Activated CD4-positive, alpha-beta memory T cell treated with anti-CD3 and anti-CD28 coated beads for 36 hours (primary cell): ENCODE results near the gene FAM117B. TPM values are rescaled to one million over a fixed set of nuclear protein-coding genes. Genes with fewer than 3 reads are reported as not detected.

Source experiments
- CTCF ChIA-PET: fragments of 350-600 bp; sonication (Branson Sonifier 250); formaldehyde crosslinking; loops from one replicate; lab custom pipeline; 2021; ENCODE audit warnings: antibody characterized with exemption, inconsistent platforms; lab: Charles Lee
- POLR2A ChIA-PET: fragments of 350-600 bp; sonication (Branson Sonifier 250); formaldehyde crosslinking; loops from one replicate; lab custom pipeline; 2021; ENCODE audit warnings: antibody characterized with exemption; lab: Charles Lee
- DNase-seq: peaks from one replicate; pipeline ENCODE4 v3.0.0-alpha.2; 2020
- H3K27ac Mint-ChIP-seq: one replicate; pipeline ENCODE4 v1.8.0; 2021; ENCODE audit warnings: mixed read lengths
- H3K27me3 Mint-ChIP-seq: one replicate; pipeline ENCODE4 v1.8.0; 2021; ENCODE audit warnings: mixed read lengths
- H3K36me3 Mint-ChIP-seq: one replicate; pipeline ENCODE4 v1.8.0; 2021; ENCODE audit warnings: mixed read lengths
- H3K4me1 Mint-ChIP-seq: one replicate; pipeline ENCODE4 v1.8.0; 2021; ENCODE audit warnings: low read depth, mixed read lengths
- H3K4me3 Mint-ChIP-seq: one replicate; pipeline ENCODE4 v1.8.0; 2021; ENCODE audit warnings: mild to moderate bottlenecking, mixed read lengths
- H3K9me3 Mint-ChIP-seq: one replicate; pipeline ENCODE4 v1.8.0; 2021; ENCODE audit warnings: mixed read lengths
- intact Hi-C: fragments of 100-400 bp; cut with micrococcal nuclease; formaldehyde crosslinking; loops from one replicate; pipeline ENCODE4 v1.15.1; 2023
- total RNA-seq, 2 experiments: library from RNA; stranded (reverse); gene quantifications; one replicate each; pipeline ENCODE4 v1.2.3, GENCODE V29; 2021

Gene FAM117B
- total RNA-seq, 2 experiments from 2014 or later, result 5.8 to 5.9 TPM

- no peak overlapping the region for H3K4me3 Mint-ChIP-seq
- CTCF ChIA-PET, result no interaction called here
- no peak overlapping the region for H3K27ac Mint-ChIP-seq
These were observed 47.0 kb downstream of the FAM117B start for GRCh38 chr2:202681688-202682205.

GRCh38 chr2:202682274-202682673 lies 47.5 kb downstream of the FAM117B start:
- ChIA-PET POLR2A (no interaction called here), CTCF (no interaction called here)
- H3K36me3 Mint-ChIP-seq, result peaks cover 12% of the 10 kb centered on the region
- peaks cover 25% of the 10 kb centered on the region for H3K9me3 Mint-ChIP-seq
- no peak overlapping the region for H3K4me3 Mint-ChIP-seq
- DNase-seq, result no peak
- intact Hi-C loops, result no loop called here
- no peak overlapping the region for H3K27ac Mint-ChIP-seq
- H3K27me3 Mint-ChIP-seq, result no peaks in the 10 kb centered on the region
- peaks cover 16% of the 10 kb centered on the region for H3K4me1 Mint-ChIP-seq

More at GRCh38 chr2:202681688-202682205, 47.0 kb downstream of the FAM117B start:
- Mint-ChIP-seq H3K4me1 (peaks cover 14% of the 10 kb centered on the region), H3K9me3 (peaks cover 25% of the 10 kb centered on the region), H3K27me3 (no peaks in the 10 kb centered on the region), H3K36me3 (peaks cover 12% of the 10 kb centered on the region)
- DNase-seq, result no peak
- POLR2A ChIA-PET, result no interaction called here
- intact Hi-C loops, result no loop called here

- intact Hi-C loops, result no loop called here
These were observed 52.5 kb downstream of the FAM117B start for GRCh38 chr2:202687276-202687675.

DNA sequence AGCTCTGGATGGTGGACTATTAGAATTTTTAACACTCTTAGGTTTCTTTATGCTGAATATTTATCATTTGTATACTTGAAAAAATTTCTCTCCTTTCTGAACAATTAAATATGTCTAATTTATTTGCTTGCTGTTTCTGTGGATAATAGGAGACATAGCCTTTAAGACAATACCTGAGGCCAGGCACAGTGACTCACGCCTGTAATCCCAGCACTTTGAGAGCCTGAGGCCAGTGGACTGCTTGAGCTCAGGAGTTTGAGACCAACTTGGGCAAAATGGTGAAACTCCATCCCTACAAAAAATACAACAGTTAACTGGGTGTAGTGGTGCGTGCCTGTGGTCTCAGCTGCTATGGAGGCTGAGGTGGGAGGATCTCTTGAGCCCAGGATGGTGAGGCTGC lies 54.7 kb downstream of the FAM117B start:
- Mint-ChIP-seq H3K27ac (no peak overlapping the region), H3K36me3 (no peaks in the 10 kb centered on the region), H3K27me3 (no peaks in the 10 kb centered on the region), H3K4me1 (peaks cover 29% of the 10 kb centered on the region), H3K4me3 (no peak overlapping the region), H3K9me3 (no peaks in the 10 kb centered on the region)
- intact Hi-C loops, result no loop called here
- ChIA-PET POLR2A (no interaction called here), CTCF (no interaction called here)
- no peak for DNase-seq

More at GRCh38 chr2:202687276-202687675, 52.5 kb downstream of the FAM117B start:
- Mint-ChIP-seq H3K9me3 (peaks cover under 1% of the 10 kb centered on the region), H3K27me3 (no peaks in the 10 kb centered on the region), H3K4me3 (no peak overlapping the region), H3K4me1 (peaks cover 25% of the 10 kb centered on the region), H3K36me3 (no peaks in the 10 kb centered on the region), H3K27ac (no peak overlapping the region)
- CTCF ChIA-PET, result no interaction called here
- DNase-seq, result no peak
- POLR2A ChIA-PET, result no interaction called here

- Mint-ChIP-seq H3K9me3 (no peaks in the 10 kb centered on the region), H3K4me3 (no peak overlapping the region), H3K4me1 (peaks cover 33% of the 10 kb centered on the region), H3K36me3 (no peaks in the 10 kb centered on the region), H3K27me3 (no peaks in the 10 kb centered on the region), H3K27ac (no peak overlapping the region)
- ChIA-PET CTCF (no interaction called here), POLR2A (no interaction called here)
- intact Hi-C loops, result no loop called here
- DNase-seq, result no peak
These were observed 55.1 kb downstream of the FAM117B start for GRCh38 chr2:202689898-202690297.

DNA sequence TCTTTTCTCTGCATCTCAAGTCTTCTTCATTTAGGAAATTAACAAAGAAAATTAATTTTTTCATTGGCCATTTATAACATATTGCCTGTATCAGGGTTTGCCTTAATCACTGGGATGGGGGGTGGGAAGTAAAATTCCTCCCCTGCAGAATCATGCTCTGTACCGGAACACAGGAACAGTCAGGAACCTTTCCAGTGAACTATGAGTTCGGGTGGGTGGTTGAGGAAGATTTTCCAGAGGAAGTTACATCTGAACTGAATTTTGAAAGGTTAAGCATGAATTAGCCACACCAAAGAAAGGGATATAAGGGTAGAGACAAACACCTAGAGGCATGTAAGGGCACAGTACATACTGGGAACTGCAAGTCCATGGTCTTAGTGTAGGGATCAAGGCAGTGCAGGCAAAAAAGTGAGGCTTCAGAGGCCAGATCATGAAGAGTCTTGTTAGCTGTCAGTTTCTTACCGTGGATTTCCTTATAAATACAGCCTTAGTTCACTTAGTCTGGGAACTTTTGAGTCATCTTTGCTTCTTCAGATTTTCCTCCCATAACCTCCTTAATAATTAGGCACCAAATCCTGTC lies 55.6 kb downstream of the FAM117B start:
- CTCF ChIA-PET, result no interaction called here
- Mint-ChIP-seq H3K27me3 (no peaks in the 10 kb centered on the region), H3K27ac (peak overlapping the region; percentile 59), H3K4me1 (peaks cover 35% of the 10 kb centered on the region), H3K9me3 (no peaks in the 10 kb centered on the region), H3K4me3 (no peak overlapping the region), H3K36me3 (no peaks in the 10 kb centered on the region)
- POLR2A ChIA-PET, result no interaction called here
- intact Hi-C loops, result no loop called here
- DNase-seq, result no peak

- intact Hi-C loops, result no loop called here
- no peak overlapping the region for H3K27ac Mint-ChIP-seq
- no peaks in the 10 kb centered on the region for H3K27me3 Mint-ChIP-seq
- ChIA-PET POLR2A (no interaction called here), CTCF (no interaction called here)
- peaks cover 7% of the 10 kb centered on the region for H3K36me3 Mint-ChIP-seq
- no peaks in the 10 kb centered on the region for H3K9me3 Mint-ChIP-seq
- H3K4me3 Mint-ChIP-seq, result no peak overlapping the region
- DNase-seq, result no peak
- peaks cover 32% of the 10 kb centered on the region for H3K4me1 Mint-ChIP-seq
These were observed 58.7 kb downstream of the FAM117B start for GRCh38 chr2:202693503-202693902.

DNA sequence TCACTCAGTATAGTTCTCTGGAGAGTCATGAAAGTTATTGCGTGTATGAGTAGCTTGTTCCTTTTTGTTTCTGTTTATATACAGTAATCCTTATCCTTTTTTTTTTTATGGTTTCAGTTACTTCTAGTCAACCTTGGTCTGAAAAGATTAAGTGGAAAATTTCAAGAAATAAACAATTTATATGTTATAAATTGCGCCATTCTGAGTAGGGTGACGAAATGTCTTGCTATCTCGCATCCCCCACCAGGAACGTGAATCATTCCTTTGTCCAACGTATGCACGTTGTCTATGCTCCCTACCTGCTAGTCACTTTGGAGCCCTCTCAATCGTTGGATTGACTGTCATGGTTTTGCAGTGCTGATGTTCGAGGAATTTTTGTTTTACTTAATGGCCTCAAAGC lies 60.4 kb downstream of the FAM117B start:
- H3K36me3 Mint-ChIP-seq, result peaks cover 7% of the 10 kb centered on the region
- CTCF ChIA-PET, result no interaction called here
- H3K27ac Mint-ChIP-seq, result no peak overlapping the region
- no peaks in the 10 kb centered on the region for H3K27me3 Mint-ChIP-seq
- peaks cover 33% of the 10 kb centered on the region for H3K4me1 Mint-ChIP-seq
- POLR2A ChIA-PET, result no interaction called here
- intact Hi-C loops, result no loop called here
- DNase-seq, result no peak
- no peaks in the 10 kb centered on the region for H3K9me3 Mint-ChIP-seq
- H3K4me3 Mint-ChIP-seq, result no peak overlapping the region

DNA sequence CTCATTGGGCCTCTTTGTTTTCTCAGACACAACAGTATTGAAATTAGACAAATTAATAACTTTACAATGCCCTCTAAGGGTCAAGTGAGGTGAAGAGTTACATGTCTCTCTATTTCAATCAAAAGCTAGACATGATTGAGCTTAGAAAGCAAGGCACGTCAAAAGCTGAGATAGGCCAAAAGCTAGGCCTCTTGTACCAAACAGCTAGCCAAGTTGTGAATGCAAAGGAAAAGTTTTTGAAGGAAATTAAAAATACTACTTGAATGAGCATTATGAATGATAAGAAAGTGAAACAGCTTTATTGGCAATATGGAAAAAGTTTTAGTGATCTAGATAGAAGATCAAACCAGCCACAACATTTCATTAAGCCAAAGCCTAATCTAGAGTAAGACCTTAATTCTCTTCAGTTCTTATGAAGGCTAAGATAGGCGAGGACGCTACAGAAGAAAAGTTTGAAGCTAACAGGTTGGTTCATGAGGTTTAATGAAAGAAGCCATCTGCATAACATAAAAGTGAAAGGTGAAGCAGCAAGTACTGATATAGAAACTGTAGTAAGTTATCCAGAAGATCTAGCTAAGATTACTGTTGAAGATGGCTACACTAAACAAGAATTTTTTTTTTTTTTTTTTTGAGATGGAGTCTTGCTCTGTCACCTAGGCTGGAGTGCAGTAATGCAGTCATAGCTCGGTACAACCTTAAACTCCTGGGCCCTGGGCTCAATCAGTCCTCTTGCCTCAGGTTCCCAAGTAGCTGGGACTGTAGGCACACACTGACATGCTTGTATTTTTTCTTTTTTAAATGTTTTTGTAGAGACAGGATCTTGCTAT lies 65.5 kb downstream of the FAM117B start:
- H3K4me3 Mint-ChIP-seq, result peak overlapping the region; percentile 45
- intact Hi-C loops, result loop anchor here (1.0 to 5.0 kb wide), 3 partner anchors 33 to 113 kb away; no protein-coding TSS in a partner anchor
- peak; percentile 36 for DNase-seq
- H3K27ac Mint-ChIP-seq, result peak overlapping the region; percentile 80
- ChIA-PET POLR2A (interaction anchor here (0.6 to 1.5 kb wide), 4 partner anchors 62 to 443 kb away, joined by 3 to 10 read pairs (median 5); partner anchors contain the start of gene FAM117B), CTCF (interaction anchor here (0.6 to 1.2 kb wide), 7 partner anchors 11 to 172 kb away, joined by 3 to 4 read pairs (median 3); partner anchors contain the start of gene FAM117B)
- H3K27me3 Mint-ChIP-seq, result no peaks in the 10 kb centered on the region
- peaks cover 12% of the 10 kb centered on the region for H3K36me3 Mint-ChIP-seq
- H3K9me3 Mint-ChIP-seq, result no peaks in the 10 kb centered on the region
- peaks cover 48% of the 10 kb centered on the region for H3K4me1 Mint-ChIP-seq

GRCh38 chr2:202703091-202703490 lies 68.3 kb downstream of the FAM117B start:
- H3K4me1 Mint-ChIP-seq, result peaks cover 60% of the 10 kb centered on the region
- peaks cover 2% of the 10 kb centered on the region for H3K9me3 Mint-ChIP-seq
- intact Hi-C loops, result loop anchor here (5.0 kb wide), 2 partner anchors 36 to 116 kb away; no protein-coding TSS in a partner anchor
- H3K27ac Mint-ChIP-seq, result peak overlapping the region; percentile 0
- DNase-seq, result no peak
- H3K36me3 Mint-ChIP-seq, result peaks cover 4% of the 10 kb centered on the region
- no peaks in the 10 kb centered on the region for H3K27me3 Mint-ChIP-seq
- POLR2A ChIA-PET, result no interaction called here
- no peak overlapping the region for H3K4me3 Mint-ChIP-seq
- CTCF ChIA-PET, result no interaction called here

DNA sequence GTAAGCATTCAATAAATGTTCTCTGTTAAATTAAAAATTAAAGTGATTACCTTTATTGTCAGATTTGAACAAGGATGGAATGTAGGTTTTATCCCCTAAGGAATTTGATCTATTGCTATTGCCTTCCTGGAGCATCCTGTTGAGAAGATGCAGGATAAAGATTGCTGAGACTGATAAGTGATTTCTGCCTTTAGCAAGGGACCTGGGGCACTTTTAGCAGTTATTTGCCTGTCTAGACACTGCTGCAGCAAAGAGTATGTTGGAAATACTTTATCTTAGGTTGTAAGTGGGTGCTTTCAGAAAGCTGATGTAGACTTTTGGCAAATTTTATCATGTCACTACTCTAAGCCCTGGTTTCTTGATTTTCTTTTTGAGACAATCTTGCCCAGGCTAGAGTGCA lies 69.5 kb downstream of the FAM117B start:
- ChIA-PET CTCF (no interaction called here), POLR2A (no interaction called here)
- H3K4me1 Mint-ChIP-seq, result peaks cover 59% of the 10 kb centered on the region
- intact Hi-C loops, result loop anchor here (5.0 kb wide), 2 partner anchors 37 to 117 kb away; no protein-coding TSS in a partner anchor
- H3K9me3 Mint-ChIP-seq, result peaks cover 2% of the 10 kb centered on the region
- H3K36me3 Mint-ChIP-seq, result peaks cover 7% of the 10 kb centered on the region
- no peaks in the 10 kb centered on the region for H3K27me3 Mint-ChIP-seq
- no peak overlapping the region for H3K4me3 Mint-ChIP-seq
- no peak for DNase-seq
- no peak overlapping the region for H3K27ac Mint-ChIP-seq

DNA sequence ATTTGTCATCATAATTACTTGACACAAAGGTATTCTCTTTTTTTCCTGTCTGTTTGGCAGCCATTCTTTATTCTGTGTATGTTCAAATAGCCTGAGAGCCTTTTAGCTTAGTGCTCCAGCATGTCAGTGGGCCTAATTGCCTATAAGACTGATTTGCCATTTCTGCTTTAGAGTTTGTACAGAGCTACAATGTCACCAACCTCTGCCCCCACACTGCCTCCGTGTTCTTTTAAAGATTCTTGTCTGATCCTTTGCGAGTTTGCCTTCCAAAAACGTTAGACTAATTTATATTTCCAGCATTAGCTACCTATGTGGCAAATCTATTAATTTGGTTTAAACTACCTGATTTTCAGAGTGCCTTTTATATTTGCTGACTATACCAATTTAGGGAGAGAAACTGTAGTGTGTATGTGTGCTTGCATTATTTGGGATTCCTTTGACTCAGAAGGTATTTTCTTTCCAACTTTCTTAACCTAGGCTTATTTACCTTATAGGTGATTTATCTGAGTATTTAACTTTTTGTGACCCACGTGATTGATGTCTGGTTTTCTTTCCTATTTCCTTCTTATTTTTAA lies 70.8 kb downstream of the FAM117B start:
- peak overlapping the region; percentile 1 for H3K4me3 Mint-ChIP-seq
- H3K9me3 Mint-ChIP-seq, result peaks cover 2% of the 10 kb centered on the region
- intact Hi-C loops, result no loop called here
- POLR2A ChIA-PET, result no interaction called here
- peaks cover 47% of the 10 kb centered on the region for H3K4me1 Mint-ChIP-seq
- DNase-seq, result no peak
- no peaks in the 10 kb centered on the region for H3K27me3 Mint-ChIP-seq
- H3K27ac Mint-ChIP-seq, result no peak overlapping the region
- peaks cover 9% of the 10 kb centered on the region for H3K36me3 Mint-ChIP-seq
- CTCF ChIA-PET, result no interaction called here
